ENCODE data around the gene ADGRG6. TPM values are rescaled to one million over a fixed set of nuclear protein-coding genes. Genes with fewer than 3 reads are reported as not detected.
A peak's percentile ranks its signal among the peaks of the same experiment; 100 is the strongest.

Gene ADGRG6
- total and polyA plus RNA-seq, 2 donors (not counting 1 experiment from before 2014, with no cell fraction given): 49.9 to 67.2 TPM

DNA sequence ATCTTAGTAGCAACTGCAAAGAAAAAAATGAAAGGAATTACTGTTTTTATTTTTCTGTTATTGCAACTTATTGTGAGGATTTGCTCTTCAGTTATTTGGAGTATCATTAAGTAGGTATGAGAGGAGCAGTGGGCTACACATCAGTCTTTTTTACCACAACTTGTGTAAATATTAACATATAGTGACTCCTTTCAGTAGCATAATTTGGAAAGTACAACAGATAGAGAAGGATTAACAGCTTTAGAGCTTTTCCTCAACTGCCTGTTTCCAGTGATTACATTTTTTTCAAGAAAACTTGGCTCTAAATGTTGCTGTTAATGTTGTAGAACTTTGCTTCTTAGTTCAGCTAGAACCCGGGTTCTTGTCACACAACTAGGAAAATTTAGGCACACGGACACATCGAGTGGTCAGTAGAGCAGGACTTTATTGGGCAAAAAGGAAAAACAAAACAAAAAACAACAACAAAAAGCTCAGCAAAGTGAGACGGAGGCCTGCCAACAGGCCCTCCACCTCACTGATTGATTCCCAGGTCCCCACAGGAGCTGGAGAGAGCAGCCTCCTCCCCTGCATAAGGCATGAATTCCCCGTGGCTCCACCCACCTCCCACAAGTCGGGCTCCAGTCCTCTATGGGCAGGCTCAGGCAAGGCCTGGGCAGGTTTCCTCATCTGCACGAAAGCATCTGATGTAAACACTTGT is 75.1 kb downstream of the ADGRG6 start:
- peak in 1 of 2 donors; percentile 34 for DNase-seq (ENCODE audit: low read depth in 2 of 2)
- Histone ChIP-seq H3K9me3 (ENCODE audit: control insufficient read depth, insufficient read depth, low read depth, low read length) (no peaks in the 10 kb centered on the region), H2AFZ (ENCODE audit: low read length) (peak overlapping the region; percentile 21), H3K4me2 (ENCODE audit: extremely low read depth, insufficient read depth, low read length) (no peak overlapping the region), H3K36me3 (ENCODE audit: control insufficient read depth, insufficient read depth, low read length) (no peaks in the 10 kb centered on the region), H3K4me3 (replicated peaks in 1 of 4; ENCODE audit: control extremely low read depth in 1 of 4, insufficient read depth in 1 of 4, low read depth in 3 of 4, low read length in 4 of 4) (no peak overlapping the region), H4K20me1 (ENCODE audit: control insufficient read depth, extremely low read depth, insufficient read depth, low read length) (no peaks in the 10 kb centered on the region), H3K27ac (ENCODE audit: insufficient read depth, low read length) (no peak overlapping the region), H3K27me3 (ENCODE audit: control insufficient read depth, insufficient read depth, low read length) (no peaks in the 10 kb centered on the region), H3K9ac (ENCODE audit: insufficient read depth, low read length) (no peak overlapping the region), H3K79me2 (ENCODE audit: control insufficient read depth, insufficient read depth, low read length) (peaks cover 5% of the 10 kb centered on the region), H3K4me1 (ENCODE audit: control insufficient read depth, extremely low read depth, insufficient read depth, low read length) (peaks cover 13% of the 10 kb centered on the region)
- TF ChIP-seq EZH2 (IDR thresholded peaks at IDR 0.05; ENCODE audit: low read length, missing control alignments): no peak
- TF ChIP-seq, protein P1, sequence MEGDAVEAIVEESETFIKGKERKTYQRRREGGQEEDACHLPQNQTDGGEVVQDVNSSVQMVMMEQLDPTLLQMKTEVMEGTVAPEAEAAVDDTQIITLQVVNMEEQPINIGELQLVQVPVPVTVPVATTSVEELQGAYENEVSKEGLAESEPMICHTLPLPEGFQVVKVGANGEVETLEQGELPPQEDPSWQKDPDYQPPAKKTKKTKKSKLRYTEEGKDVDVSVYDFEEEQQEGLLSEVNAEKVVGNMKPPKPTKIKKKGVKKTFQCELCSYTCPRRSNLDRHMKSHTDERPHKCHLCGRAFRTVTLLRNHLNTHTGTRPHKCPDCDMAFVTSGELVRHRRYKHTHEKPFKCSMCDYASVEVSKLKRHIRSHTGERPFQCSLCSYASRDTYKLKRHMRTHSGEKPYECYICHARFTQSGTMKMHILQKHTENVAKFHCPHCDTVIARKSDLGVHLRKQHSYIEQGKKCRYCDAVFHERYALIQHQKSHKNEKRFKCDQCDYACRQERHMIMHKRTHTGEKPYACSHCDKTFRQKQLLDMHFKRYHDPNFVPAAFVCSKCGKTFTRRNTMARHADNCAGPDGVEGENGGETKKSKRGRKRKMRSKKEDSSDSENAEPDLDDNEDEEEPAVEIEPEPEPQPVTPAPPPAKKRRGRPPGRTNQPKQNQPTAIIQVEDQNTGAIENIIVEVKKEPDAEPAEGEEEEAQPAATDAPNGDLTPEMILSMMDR (conservative IDR thresholded peaks at IDR 0.05 in 1 of 2, IDR thresholded peaks at IDR 0.05 in 1 of 2; ENCODE audit: low read depth in 1 of 2, low read length in 2 of 2): no peak

DNA sequence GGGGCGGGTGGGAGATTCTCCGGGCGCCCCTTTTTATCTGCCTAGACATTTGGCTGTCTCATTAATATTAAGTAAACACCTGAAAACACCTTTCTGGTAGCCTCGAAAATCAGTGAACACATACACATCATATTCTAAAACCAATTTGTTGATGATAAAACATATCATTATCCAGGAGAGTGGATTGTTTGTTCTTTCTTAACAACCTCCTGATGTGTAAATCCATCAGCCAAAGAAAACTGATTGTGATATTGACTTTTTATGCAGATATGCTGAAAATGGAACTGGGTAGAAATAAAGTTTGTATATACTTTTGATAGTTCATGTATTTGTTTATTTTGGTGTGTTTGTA is 75.7 kb downstream of the ADGRG6 start:
- H3K9me3 ChIP-seq (ENCODE audit: control insufficient read depth, insufficient read depth, low read depth, low read length): no peaks in the 10 kb centered on the region
- no peaks in the 10 kb centered on the region for H3K27me3 ChIP-seq (ENCODE audit: control insufficient read depth, insufficient read depth, low read length)
- no peak overlapping the region for H2AFZ ChIP-seq (ENCODE audit: low read length)
- no peak overlapping the region for H3K9ac ChIP-seq (ENCODE audit: insufficient read depth, low read length)
- DNase-seq (ENCODE audit: low read depth in 2 of 2): no peak
- peaks cover 10% of the 10 kb centered on the region for H3K4me1 ChIP-seq (ENCODE audit: control insufficient read depth, extremely low read depth, insufficient read depth, low read length)
- no peaks in the 10 kb centered on the region for H4K20me1 ChIP-seq (ENCODE audit: control insufficient read depth, extremely low read depth, insufficient read depth, low read length)
- no peaks in the 10 kb centered on the region for H3K36me3 ChIP-seq (ENCODE audit: control insufficient read depth, insufficient read depth, low read length)
- TF ChIP-seq EZH2 (IDR thresholded peaks at IDR 0.05; ENCODE audit: low read length, missing control alignments): no peak
- TF ChIP-seq, protein P1 (conservative IDR thresholded peaks at IDR 0.05 in 1 of 2, IDR thresholded peaks at IDR 0.05 in 1 of 2; ENCODE audit: low read depth in 1 of 2, low read length in 2 of 2): no peak
- H3K4me2 ChIP-seq (ENCODE audit: extremely low read depth, insufficient read depth, low read length): no peak overlapping the region
- H3K27ac ChIP-seq (ENCODE audit: insufficient read depth, low read length): no peak overlapping the region
- H3K79me2 ChIP-seq (ENCODE audit: control insufficient read depth, insufficient read depth, low read length): peaks cover 3% of the 10 kb centered on the region
- no peak overlapping the region for H3K4me3 ChIP-seq (replicated peaks in 1 of 4; ENCODE audit: control extremely low read depth in 1 of 4, insufficient read depth in 1 of 4, low read depth in 3 of 4, low read length in 4 of 4)

DNA sequence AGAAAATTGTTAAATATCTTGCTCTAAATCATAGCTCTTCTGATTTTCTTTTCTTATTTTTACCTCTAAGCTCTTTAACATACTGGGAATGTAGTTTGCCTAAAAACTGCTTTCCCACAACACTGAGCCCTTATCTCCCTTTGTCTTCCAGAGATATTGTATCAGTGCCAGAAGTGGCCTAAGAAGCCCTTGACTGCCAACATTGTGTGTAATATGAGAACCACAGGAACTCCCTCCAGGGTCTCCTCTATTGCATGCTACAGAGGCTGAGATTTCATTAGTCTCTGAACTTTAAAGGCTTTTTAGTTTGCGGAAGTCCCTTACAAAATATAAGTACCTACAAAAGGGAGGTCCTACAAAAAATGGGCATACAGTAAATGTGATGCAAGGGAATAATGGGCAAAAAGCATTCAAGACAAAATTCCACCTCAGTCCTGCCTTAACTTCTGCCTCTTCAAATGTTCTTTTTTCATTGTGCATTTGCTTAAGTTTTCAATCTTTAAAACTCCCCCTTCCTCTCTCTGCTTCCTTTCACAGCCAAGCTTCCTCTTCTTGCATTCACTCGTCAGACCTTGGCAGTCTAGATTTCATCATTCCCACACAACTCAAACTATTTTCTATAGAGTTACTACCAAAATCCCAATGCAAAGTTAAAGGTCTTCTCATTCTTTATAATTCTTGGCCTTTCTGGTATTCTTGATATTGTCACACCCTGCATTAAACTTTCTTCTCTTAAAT is 76.5 kb downstream of the ADGRG6 start:
- Histone ChIP-seq H3K36me3 (ENCODE audit: control insufficient read depth, insufficient read depth, low read length) (no peaks in the 10 kb centered on the region), H2AFZ (ENCODE audit: low read length) (no peak overlapping the region), H3K4me1 (ENCODE audit: control insufficient read depth, extremely low read depth, insufficient read depth, low read length) (peaks cover 8% of the 10 kb centered on the region), H3K9me3 (ENCODE audit: control insufficient read depth, insufficient read depth, low read depth, low read length) (no peaks in the 10 kb centered on the region), H3K27me3 (ENCODE audit: control insufficient read depth, insufficient read depth, low read length) (no peaks in the 10 kb centered on the region), H3K9ac (ENCODE audit: insufficient read depth, low read length) (no peak overlapping the region), H3K4me2 (ENCODE audit: extremely low read depth, insufficient read depth, low read length) (no peak overlapping the region), H3K79me2 (ENCODE audit: control insufficient read depth, insufficient read depth, low read length) (peaks cover 3% of the 10 kb centered on the region), H3K4me3 (replicated peaks in 1 of 4; ENCODE audit: control extremely low read depth in 1 of 4, insufficient read depth in 1 of 4, low read depth in 3 of 4, low read length in 4 of 4) (no peak overlapping the region), H4K20me1 (ENCODE audit: control insufficient read depth, extremely low read depth, insufficient read depth, low read length) (no peaks in the 10 kb centered on the region), H3K27ac (ENCODE audit: insufficient read depth, low read length) (no peak overlapping the region)
- TF ChIP-seq, protein P1 (conservative IDR thresholded peaks at IDR 0.05 in 1 of 2, IDR thresholded peaks at IDR 0.05 in 1 of 2; ENCODE audit: low read depth in 1 of 2, low read length in 2 of 2): no peak
- no peak for TF ChIP-seq EZH2 (IDR thresholded peaks at IDR 0.05; ENCODE audit: low read length, missing control alignments)
- DNase-seq (ENCODE audit: low read depth in 2 of 2): peak; percentile 92 to 94
